Bronchial epithelial cell (primary cell): ENCODE measurements around the gene UNC79. TPM values are rescaled to one million over a fixed set of nuclear protein-coding genes. Genes with fewer than 3 reads are reported as not detected.

ENCODE experiments used
- DNase-seq: peaks from one replicate; pipeline ENCODE4 v3.0.0-alpha.2; 2010; ENCODE audit warnings: low read depth
- FAIRE-seq: peaks from 2 replicates; lab custom pipeline; 2011; peaks lifted over from hg19 to GRCh38; lab: Jason Lieb, UNC
- H3K27me3 ChIP-seq: 2 replicates; pipeline ENCODE4 v1.5.1; 2011; ENCODE audit warnings: low read length; ENCODE audit not compliant: control insufficient read depth, insufficient read depth
- H3K36me3 ChIP-seq: 2 replicates; pipeline ENCODE4 v1.5.1; 2011; ENCODE audit warnings: low read length; ENCODE audit not compliant: control insufficient read depth, insufficient read depth
- H3K4me3 ChIP-seq: 2 replicates; pipeline ENCODE4 v1.5.1; 2011; ENCODE audit warnings: mild to moderate bottlenecking, low read depth, low read length, control low read depth
- total RNA-seq: library from RNA; depleted of rRNA; stranded (reverse); fragments of >200 nt; gene quantifications from 2 replicates; pipeline ENCODE4 v1.2.1, GENCODE V29; 2014
- TF ChIP-seq, protein P1 (sequence below): IDR thresholded peaks from 2 replicates; pipeline ENCODE4 v1.5.1; 2011; ENCODE audit warnings: mild to moderate bottlenecking, moderate library complexity, low read length, control low read depth, inconsistent platforms; ENCODE audit not compliant: insufficient read depth, severe bottlenecking

UNC79 gene
- total RNA-seq, 1 donor from 2014 or later, result under 0.01 TPM

DNA sequence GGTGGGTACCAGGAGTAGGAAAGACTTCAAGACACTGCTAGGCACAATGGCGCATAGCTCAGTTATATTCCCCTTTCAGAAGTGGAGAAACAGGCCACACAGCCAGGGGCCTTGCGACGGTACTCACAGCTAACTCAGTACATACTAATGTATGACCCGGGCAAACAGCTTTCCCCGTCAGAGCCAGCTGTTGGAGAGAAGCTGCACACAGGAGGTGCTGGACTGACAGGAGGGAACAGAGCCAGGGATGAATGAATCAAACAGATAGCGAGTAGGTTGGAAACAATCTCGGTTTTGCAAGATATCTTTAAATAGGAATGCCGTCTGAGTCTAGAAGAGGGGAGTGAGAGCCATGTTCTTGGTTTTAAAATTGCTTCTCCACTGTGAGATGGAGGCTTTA lies 312.0 kb downstream of the UNC79 start:
- DNase-seq, result no peak
- H3K27me3 ChIP-seq, result no peaks in the 10 kb centered on the region
- no peak for FAIRE-seq

DNA sequence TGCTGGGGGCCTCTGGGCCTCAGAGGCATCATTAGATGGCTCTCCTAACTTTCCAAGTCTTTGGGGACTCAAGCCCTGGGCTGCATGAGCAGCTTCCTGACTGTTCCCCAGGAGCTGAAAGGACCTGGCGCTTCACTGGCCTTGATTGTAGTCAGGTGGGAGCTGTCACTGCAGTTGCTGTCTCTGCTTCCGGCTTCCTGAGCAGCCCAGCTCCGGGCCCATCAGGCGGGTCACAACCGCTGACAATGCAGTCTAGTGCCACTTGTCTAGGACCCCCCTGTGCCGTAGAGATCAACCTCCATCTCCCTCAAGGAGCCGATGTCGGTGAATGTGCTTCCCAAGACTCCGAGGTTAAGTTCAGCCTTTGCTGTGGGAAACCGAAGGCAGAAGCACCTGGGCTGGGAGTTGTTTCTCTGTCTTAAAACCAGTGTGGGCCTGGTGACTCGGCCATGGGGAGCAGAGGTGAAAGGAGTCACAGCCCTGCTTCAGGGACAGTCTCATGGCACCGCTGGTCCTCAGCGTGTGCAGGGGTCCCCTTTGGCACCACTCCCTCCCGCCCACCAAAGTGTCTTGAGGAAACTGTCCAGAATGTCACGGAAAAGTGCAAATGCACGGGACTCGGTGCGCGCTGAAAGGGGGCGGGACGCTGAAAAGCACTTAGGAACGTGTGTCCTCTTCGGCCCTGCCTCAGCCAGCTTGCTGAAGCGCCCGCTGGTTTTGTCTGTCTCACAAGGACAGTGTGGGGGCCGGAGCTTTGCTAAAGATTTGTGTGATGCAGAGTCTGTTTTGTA lies 312.7 kb downstream of the UNC79 start:
- no peak overlapping the region for H3K4me3 ChIP-seq
- no peaks in the 10 kb centered on the region for H3K36me3 ChIP-seq
- TF ChIP-seq, protein P1, sequence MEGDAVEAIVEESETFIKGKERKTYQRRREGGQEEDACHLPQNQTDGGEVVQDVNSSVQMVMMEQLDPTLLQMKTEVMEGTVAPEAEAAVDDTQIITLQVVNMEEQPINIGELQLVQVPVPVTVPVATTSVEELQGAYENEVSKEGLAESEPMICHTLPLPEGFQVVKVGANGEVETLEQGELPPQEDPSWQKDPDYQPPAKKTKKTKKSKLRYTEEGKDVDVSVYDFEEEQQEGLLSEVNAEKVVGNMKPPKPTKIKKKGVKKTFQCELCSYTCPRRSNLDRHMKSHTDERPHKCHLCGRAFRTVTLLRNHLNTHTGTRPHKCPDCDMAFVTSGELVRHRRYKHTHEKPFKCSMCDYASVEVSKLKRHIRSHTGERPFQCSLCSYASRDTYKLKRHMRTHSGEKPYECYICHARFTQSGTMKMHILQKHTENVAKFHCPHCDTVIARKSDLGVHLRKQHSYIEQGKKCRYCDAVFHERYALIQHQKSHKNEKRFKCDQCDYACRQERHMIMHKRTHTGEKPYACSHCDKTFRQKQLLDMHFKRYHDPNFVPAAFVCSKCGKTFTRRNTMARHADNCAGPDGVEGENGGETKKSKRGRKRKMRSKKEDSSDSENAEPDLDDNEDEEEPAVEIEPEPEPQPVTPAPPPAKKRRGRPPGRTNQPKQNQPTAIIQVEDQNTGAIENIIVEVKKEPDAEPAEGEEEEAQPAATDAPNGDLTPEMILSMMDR, result no peak
- FAIRE-seq, result no peak
- no peaks in the 10 kb centered on the region for H3K27me3 ChIP-seq
- no peak for DNase-seq

More for the DNA sequence above, 312.0 kb downstream of the UNC79 start:
- Histone ChIP-seq H3K36me3 (no peaks in the 10 kb centered on the region), H3K4me3 (no peak overlapping the region)
- TF ChIP-seq, protein P1, result no peak

DNA sequence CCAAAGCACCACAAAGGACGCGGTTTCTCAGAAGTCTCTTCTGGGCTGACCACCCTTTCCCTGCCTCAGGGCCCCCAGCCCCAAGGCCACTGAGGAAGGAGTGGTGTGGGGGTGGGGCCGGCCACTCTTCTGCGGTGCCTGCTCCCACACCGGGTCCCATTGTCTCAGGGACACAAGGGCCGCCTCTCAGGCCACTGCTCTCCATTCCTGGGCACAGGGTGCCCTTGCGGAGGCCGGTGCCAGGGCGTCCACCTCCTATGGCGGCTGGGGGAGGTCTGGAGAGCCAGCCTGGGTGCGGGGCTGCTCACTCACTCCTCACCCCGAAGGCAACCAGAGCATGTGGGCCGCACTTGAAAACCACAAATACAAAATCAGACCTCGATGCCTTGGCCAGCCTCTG lies 313.4 kb downstream of the UNC79 start:
- no peak for DNase-seq
- TF ChIP-seq, protein P1, result no peak

DNA sequence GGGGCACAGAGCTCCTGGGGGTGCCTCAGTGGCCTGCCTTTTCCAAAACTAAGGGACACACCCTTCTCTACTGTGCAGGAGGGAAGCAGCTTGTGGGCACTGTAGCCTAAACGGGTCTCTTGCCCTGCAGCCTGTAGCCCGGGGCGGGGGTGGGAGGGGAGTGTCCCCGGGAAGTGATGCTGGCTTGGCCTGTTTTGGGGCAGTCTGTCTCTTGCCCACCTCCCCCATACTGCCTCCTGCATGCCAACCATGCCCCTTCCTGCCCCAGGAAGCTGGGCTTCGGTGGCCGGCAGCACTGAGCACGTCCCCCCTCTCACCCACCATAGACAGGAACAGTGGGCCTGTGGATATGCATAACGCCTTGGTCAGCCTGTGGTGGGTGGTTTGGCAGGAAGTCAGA lies 314.1 kb downstream of the UNC79 start:
- no peak for DNase-seq
- TF ChIP-seq, protein P1, result no peak
- Histone ChIP-seq H3K27me3 (no peaks in the 10 kb centered on the region), H3K36me3 (no peaks in the 10 kb centered on the region), H3K4me3 (no peak overlapping the region)
- no peak for FAIRE-seq

More for the DNA sequence above, 313.4 kb downstream of the UNC79 start:
- Histone ChIP-seq H3K4me3 (no peak overlapping the region), H3K36me3 (no peaks in the 10 kb centered on the region), H3K27me3 (no peaks in the 10 kb centered on the region)
- FAIRE-seq, result no peak

DNA sequence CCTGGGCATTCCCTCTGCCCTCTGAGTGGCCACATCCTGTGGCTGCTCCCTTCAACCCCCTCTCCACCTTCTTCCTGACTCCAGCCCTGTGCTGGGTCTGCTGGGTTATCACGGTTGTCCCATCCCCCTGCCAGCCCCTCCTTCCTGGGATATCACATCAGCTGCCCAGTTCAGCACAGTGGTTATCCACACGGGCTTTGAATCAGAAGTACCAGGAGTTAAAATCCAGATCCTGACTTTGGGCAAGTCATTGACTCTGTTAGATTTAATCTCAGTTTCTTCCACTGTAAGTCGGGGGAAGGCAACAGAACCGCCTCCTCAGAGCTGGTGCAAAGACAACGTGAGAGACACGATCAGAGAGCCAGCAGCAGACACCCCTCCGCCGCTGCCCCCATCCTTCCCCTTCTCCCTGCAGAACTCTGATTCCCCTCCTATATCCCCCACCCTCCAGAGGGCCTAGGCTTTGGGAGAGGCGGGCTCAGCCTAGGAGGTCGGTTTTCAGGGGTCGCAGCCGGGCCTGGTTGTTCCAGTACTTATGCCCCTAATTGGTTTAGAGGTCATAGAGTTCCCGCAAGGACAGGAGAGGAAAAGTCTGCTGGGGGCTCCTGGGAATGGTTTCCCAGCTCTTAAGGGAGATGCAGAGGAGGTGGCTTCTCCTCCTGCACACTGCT lies 315.0 kb downstream of the UNC79 start:
- TF ChIP-seq, protein P1, result no peak
- Histone ChIP-seq H3K27me3 (no peaks in the 10 kb centered on the region), H3K36me3 (no peaks in the 10 kb centered on the region), H3K4me3 (no peak overlapping the region)
- no peak for DNase-seq
- no peak for FAIRE-seq
